ENCODE measurements around the gene CD101.

Gene CD101

GRCh38 chr1:117001254-117001927 is at the start of gene CD101:
Gene CD101, plus strand, starts transcription at chr1:117001760. Its CDS starts 58 bp downstream, at chr1:117001818.
- no peak within 1 kb of the TSS for H3K4me3 ChIP-seq (ENCODE audit: low read depth, low read length)
- no peak for TF ChIP-seq CTCF (IDR thresholded peaks at IDR 0.05; ENCODE audit: borderline replicate concordance, insufficient read depth, low read depth, low read length)

GRCh38 chr1:116952738-116953275 is 48.8 kb upstream of the CD101 start:
- no peak overlapping the region for H3K4me3 ChIP-seq (ENCODE audit: low read depth, low read length)
- TF ChIP-seq CTCF (IDR thresholded peaks at IDR 0.05; ENCODE audit: borderline replicate concordance, insufficient read depth, low read depth, low read length), result no peak

- no peak for TF ChIP-seq CTCF (IDR thresholded peaks at IDR 0.05; ENCODE audit: borderline replicate concordance, insufficient read depth, low read depth, low read length)
- no peak overlapping the region for H3K4me3 ChIP-seq (ENCODE audit: low read depth, low read length)
These were observed 47.1 kb upstream of the CD101 start for GRCh38 chr1:116954440-116954839.

GRCh38 chr1:116956378-116956777 is 45.2 kb upstream of the CD101 start:
- no peak for TF ChIP-seq CTCF (IDR thresholded peaks at IDR 0.05; ENCODE audit: borderline replicate concordance, insufficient read depth, low read depth, low read length)
- no peak overlapping the region for H3K4me3 ChIP-seq (ENCODE audit: low read depth, low read length)

- H3K4me3 ChIP-seq (ENCODE audit: low read depth, low read length), result no peak overlapping the region
- no peak for TF ChIP-seq CTCF (IDR thresholded peaks at IDR 0.05; ENCODE audit: borderline replicate concordance, insufficient read depth, low read depth, low read length)
These were observed 43.9 kb upstream of the CD101 start for GRCh38 chr1:116957646-116958045.

GRCh38 chr1:116958110-116958509 is 43.5 kb upstream of the CD101 start:
- TF ChIP-seq CTCF (IDR thresholded peaks at IDR 0.05; ENCODE audit: borderline replicate concordance, insufficient read depth, low read depth, low read length), result no peak

GRCh38 chr1:116958977-116959376 is 42.6 kb upstream of the CD101 start:
- TF ChIP-seq CTCF (IDR thresholded peaks at IDR 0.05; ENCODE audit: borderline replicate concordance, insufficient read depth, low read depth, low read length), result no peak
- no peak overlapping the region for H3K4me3 ChIP-seq (ENCODE audit: low read depth, low read length)

More at GRCh38 chr1:116958110-116958509, 43.5 kb upstream of the CD101 start:
- no peak overlapping the region for H3K4me3 ChIP-seq (ENCODE audit: low read depth, low read length)
